ENCODE measurements around the gene RGS11.
"Not testable (repeated sequence)": the region's sequence is repeated elsewhere in the genome, so short reads cannot be mapped to it uniquely, and the experiment has no call there.

RGS11 gene

GRCh38 chr16:279531-279930, 3.8 kb upstream of the RGS11 start:
- DNase-seq, result no peak

DNA sequence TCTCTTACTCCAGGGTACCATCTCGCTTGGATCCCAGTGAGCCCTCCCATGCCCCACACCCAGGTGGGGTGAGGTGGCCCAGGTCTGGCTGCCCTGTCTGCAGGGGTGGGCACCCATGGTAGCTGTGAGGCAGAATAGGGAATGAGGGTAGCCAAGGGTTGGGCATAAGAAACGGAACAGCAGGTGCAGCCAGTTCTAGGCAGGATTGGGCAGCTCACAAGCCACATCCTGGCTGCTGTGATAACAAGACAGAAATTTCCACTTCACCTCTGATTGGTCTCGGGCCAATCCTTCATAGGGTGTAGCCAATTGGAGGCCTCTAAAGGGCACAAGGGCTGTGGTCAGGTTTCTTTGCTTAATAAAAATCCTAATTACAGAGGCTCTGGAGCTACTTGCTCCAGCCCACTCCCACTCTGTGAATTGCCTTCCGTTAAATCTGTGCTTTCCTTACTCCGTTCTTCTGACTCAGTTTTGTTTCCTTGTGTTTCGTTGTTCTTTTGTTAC, 3.2 kb upstream of the RGS11 start:
- peak; percentile 43 for DNase-seq

GRCh38 chr16:276426-277077, 808 bp upstream of the RGS11 start:
- no peak for DNase-seq

DNA sequence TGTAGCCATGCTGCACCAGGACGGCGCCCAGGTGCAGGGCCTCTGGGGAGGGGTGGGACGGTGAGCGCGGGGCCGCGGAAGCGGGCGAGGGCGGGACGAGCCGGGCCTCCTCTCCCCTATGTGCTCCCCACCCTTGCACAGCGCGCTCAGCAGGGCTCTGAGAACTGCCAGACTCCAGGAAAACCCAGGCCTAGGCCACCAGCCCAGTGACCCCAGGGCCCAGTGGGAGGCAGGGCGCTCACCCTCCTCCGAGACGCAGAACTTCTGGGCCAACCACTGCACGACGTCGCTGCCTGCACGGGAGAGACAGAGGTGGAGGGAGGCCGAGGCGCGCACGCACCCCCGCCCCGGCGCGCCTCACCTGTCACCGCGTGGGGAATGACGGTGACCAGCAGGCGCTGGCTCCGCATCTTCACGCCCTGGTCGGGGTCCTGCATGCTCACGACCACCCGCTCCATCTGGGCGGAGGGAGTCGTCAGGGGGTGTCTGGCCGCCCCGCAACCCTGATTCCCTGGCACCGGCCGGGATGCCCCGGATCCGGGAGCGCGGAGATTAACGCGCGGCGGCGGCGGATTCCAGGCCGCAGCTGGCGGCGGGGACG, 603 bp downstream of the RGS11 start:
- DNase-seq, result peak; percentile 33

DNA sequence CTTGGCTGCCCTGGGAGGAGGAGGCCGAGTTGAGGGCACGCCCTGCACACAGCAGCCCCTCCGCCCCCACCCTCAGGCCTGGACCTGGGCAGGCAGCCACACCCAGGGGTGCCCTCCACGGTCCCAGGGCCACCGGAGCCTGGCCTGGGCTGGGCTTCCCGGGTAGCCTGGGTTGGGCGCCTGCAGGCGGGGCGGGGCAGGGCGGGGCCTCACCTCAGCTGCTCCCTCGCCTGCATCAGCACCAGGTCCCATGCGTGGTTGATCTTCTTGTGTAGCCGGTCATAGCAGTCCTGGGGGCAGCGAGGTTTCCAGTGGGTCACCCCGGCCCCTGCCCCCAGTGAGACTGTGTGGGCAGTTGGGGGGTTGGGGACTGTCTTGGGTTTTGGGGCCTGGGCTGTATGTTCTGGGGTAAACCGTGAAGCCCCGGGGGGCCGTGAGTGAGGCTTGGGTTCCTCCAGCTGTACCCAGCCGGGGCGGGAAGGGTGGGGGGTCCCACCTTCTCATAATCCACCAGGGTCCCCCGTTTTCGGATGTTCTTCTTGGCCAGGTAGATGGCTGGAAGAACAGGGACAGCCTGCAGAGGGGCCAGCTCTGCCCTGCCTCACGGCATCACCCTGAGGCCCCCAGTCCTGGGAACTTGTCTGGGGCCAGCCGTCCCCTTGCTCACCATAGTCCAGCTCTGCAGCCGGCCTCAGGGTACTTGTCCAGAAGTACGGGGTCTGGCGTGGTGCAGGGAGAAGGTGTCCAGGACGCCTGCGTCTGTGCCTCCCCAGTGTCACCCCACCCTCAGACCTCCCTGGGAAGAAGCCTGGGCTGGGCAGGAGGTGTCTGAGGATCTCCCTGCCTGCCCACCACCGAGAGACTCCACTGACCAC, 2.0 kb downstream of the RGS11 start:
- no peak for DNase-seq

GRCh38 chr16:272633-273546, 2.9 kb downstream of the RGS11 start:
- DNase-seq, result no peak

DNA sequence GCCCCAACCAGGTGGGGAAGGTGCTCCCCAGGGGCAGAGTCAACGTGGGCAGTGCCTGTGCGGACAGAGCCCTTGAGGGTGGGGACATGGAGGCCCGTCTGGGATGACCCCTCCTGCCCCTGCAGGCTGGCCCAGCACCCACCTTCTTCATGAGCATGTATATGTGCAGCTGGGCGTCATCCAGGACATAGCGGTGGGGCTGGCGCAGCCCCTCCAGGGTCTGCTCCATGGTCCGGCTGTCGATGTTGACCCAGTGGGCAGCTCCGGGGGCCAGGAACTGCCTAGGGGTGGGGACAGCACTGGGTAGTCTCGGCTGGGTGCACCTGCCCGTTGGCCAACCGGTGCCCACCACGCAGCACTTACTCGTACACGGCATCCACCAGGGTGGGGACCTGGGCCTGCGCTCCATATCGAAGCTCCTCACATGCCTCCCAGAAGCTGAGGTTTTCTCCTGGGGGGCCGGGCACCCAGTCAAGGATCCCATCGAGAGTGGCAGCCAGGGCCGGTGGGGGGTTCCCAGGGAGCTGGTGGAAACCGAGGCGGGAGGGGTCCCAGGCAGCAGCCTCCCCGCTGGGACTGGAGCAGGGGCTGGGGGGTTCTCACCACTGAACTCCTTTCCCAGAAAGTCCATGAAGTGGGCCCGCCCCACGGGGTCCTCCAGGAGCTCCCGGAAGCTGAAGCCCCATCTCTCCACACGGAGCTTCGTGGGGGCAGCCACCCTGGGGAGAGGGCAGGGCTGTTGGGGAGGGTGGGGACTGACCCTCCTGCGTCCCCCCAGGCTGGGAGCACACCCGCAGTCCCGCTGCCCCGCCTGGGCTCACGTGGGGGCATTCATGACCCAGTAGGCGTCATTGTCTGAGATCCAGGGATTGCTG, 5.1 kb downstream of the RGS11 start:
- no peak for DNase-seq

GRCh38 chr16:269061-269796, 6.5 kb downstream of the RGS11 start:
- DNase-seq, result no peak

DNA sequence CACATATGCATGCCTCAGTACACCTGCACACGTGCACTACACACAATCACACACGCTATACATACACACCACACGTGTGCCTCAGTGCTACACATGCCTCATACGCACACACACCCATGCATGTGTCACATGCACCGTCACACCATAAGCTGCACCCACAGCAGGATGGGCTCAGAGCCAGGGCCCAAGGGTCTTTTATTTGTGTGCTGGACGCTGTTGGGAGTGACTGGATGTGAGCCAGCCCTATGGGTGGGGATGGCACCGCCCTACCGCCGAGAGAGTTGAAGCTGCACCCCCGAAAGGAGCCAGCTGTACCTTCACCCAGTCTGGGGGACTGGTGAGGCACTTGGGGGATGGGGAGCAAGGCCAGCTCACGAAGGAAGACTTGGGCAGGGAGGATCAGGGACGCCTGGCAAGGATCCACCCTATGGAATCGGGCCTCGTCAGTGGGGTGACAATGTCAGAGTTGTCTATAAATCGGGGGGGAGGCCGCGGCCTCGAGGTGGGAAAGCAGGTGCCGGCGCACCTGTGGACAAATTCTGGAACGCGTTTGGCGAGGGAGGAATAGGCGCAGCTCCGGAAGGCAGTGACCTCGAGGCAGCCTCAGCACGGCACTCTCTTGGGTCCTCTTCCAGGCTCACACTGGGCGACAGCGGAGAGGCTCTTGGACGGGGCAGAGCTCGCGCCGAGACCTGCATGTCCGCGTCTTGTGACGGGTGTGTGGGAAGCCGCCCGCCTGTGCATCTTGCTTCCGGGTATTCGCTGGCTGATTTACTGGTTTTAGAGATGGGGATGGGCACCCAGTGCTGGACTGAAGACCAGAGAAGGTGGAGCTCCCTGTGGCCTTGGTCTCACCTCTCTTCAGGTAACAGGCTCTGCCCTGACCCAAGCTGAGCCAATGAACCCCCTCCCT, 7.3 kb downstream of the RGS11 start:
- DNase-seq, result no peak

DNA sequence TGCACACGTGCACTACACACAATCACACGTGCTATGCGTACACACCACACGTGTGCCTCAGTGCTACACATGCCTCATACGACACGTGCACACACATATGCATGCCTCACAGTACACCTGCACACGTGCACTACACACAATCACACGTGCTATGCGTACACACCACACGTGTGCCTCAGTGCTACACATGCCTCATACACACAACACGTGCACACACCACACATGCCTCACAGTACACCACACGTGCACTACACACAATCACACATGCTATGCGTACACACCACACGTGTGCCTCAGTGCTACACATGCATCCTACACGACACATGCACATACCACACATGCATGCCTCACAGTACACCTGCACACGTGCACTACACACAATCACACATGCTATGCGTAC, 8.2 kb downstream of the RGS11 start:
- not testable (repeated sequence) for DNase-seq

DNA sequence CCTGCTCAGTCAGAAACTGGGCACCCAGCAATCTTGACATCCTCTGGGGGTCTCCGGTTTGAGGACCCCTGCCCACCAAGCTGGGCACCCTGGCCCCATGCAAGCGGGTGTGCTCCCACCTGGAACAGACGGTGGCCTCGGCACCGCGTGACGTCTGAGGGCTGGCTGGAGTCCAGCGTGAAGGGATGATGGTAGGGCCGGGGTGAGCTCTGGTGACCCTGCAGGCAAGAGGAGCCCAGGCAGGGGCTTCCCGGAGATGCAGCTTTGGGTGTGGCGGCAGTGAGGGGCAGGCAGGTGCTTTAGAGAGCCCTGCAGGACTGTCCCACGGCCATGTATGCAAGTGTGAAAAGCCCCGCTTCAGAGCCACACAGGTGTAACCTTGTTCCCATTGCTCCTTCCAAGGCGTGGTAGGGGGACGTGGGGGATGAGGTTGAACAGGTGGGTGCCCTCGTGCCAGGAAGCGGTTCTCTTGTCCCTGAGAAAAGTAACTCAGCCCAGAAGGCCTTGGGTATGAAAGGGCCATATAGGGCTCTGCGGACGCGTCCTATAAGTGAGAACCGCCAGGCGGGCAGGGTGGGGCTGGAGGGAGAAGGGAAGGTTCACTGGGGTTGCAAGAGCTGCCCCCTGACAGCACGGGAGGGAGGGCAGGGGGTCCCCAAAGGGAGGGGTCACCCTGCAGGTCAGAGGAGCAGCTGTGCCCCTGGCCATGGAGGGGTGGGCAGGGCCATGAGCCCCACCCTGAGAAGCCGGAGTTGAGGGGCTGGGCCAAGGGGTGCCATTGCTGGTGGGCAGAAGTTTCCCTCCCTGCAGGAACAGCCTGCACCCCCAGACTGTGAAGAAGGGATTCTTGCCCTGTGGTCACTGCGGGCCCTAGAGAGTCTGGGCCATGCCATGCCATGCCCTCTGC, 9.2 kb downstream of the RGS11 start:
- DNase-seq, result no peak

DNA sequence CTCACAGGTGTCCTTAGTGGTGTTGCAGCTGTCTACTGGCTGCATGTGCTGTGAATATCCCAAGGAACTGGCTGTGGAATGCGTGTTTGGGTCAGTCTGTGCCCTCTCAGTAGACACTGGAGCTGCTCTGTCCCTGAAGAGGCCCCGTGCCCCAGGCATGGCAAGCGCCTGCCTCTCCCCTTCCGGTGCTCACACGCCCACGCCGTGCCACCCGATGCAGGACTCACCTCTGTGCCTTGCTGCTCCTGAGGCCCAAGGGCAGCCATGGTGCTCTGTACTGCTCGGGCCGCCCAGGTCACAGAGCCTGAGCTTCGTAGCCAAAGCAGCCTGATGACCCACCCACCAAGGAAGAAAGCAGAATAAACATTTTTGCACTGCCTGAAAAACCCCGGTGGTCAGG, 10.0 kb downstream of the RGS11 start:
- no peak for DNase-seq

DNA sequence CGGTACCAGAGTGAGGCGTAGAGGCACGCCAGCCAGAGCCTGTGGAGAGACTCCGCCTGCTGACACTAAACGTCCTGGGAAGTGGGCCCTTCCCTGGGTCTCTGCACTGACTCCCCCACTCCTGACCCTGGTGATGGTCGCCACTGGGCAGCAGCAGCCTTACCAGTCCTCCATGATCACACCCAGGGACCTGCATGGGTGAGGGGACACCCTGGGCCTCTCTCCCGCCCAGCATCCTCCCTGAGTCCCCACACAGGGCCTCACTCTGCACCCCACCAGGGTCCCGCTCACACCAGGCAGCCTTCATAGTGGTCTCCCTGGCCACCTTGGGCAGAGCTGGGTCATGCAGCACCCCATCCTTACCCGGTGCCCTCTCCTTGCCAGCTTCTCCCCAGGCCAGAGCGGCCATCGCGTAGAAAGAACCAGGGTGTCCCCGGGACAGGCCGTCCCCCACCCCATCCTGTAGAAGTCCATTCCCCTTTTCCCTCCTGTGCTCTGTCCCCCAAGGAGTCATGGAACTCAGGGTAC, 10.7 kb downstream of the RGS11 start:
- no peak for DNase-seq

DNA sequence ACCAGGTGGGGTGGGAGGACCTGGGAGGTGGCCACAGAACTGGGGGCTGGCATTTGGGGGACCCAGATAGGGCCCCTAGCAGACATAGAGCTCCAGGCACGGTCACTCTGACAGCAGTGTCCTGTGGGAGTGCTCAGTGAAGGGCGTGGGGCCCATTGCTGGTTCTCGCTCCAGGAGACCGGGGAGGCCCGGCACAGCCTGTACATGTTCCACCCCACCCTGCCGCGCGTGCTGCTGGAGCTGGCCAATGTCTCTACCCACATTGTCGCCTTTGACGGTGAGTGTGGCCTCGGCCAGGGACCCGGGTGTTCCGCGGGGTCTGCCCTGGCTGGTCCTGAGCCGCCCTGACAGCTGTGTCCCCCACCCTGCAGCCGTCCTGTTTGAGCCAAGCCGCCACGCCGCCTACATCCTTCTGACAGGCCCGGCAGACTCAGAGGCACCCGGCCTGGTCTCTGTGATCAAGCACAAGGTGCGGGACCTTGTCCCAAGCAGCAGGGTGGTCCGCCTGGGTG, 11.2 kb downstream of the RGS11 start:
- no peak for DNase-seq

- no peak for DNase-seq
These were observed 11.8 kb downstream of the RGS11 start for GRCh38 chr16:263944-264343.

DNA sequence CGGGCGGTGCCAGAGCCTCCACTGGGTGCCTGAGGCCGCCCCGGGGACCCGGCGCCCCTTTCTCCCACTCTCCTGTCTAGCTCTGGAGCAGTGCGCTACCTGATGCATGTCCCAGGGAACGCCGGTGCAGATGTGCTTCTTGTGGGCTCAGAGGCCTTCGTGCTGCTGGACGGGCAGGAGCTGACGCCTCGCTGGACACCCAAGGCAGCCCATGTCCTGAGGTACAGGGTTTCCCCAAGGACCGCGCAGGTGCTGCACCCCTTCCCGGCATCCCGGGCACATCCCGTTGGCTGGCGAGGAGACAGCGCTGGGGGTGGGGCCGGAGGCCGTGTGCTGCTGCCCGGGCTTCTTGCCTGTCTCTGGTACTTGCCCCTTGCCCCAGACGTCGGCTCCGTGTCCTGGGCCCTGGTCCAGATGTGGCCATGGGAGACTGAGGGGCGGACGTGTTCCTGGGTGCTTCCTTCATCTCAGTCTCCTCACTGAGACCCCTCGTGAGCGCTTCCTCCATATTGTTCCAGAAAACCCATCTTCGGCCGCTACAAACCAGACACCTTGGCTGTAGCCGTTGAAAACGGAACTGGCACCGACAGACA, 12.5 kb downstream of the RGS11 start:
- DNase-seq, result no peak

GRCh38 chr16:262121-262745, 13.5 kb downstream of the RGS11 start:
- DNase-seq, result no peak

All from stimulated activated CD8-positive, alpha-beta memory T cell treated with anti-CD3 and anti-CD28 coated beads, Interleukin-4, amount 100 ng/mL, for 48 hours (primary cell).